Activated CD4-positive, alpha-beta T cell treated with anti-CD3 and anti-CD28 coated beads for 36 hours (primary cell): Measurements from ENCODE around the gene TMIGD1. TPM values are rescaled to one million over a fixed set of nuclear protein-coding genes. Genes with fewer than 3 reads are reported as not detected.

ENCODE experiments used
- ATAC-seq: fragments of 200-7000 bp; cut with Tn5 transposase; one replicate; pipeline ENCODE4 v1.10.0; 2021; ENCODE audit warnings: mild to moderate bottlenecking, moderate library complexity
- CTCF ChIA-PET: fragments of 350-600 bp; sonication (Branson Sonifier 250); formaldehyde crosslinking; loops from one replicate; lab custom pipeline; 2021; ENCODE audit warnings: antibody characterized with exemption; lab: Charles Lee
- POLR2A ChIA-PET: fragments of 350-600 bp; sonication (Branson Sonifier 250); formaldehyde crosslinking; loops from one replicate; lab custom pipeline; 2021; ENCODE audit warnings: antibody characterized with exemption, inconsistent platforms; lab: Charles Lee
- DNase-seq: peaks from one replicate; pipeline ENCODE4 v3.0.0-alpha.2; 2020
- H3K27ac Mint-ChIP-seq: one replicate; pipeline ENCODE4 v1.8.0; 2021; ENCODE audit warnings: mixed read lengths
- H3K27me3 Mint-ChIP-seq: one replicate; pipeline ENCODE4 v1.8.0; 2021; ENCODE audit warnings: mixed read lengths
- H3K36me3 Mint-ChIP-seq: one replicate; pipeline ENCODE4 v1.8.0; 2021; ENCODE audit warnings: low read depth, mixed read lengths
- H3K4me1 Mint-ChIP-seq: one replicate; pipeline ENCODE4 v1.8.0; 2021; ENCODE audit warnings: mixed read lengths
- H3K4me3 Mint-ChIP-seq: one replicate; pipeline ENCODE4 v1.8.0; 2021; ENCODE audit warnings: mild to moderate bottlenecking, moderate library complexity, mixed read lengths
- H3K9me3 Mint-ChIP-seq: one replicate; pipeline ENCODE4 v1.8.0; 2021; ENCODE audit warnings: low read depth, mixed read lengths
- intact Hi-C, 2 experiments: fragments of 100-400 bp; cut with DNase I in 1 of 2; cut with micrococcal nuclease in 1 of 2; formaldehyde crosslinking; loops; one replicate each; pipeline versions ENCODE4 v1.14.2 to v1.15.1; 2022 to 2024; cut with DNase I, micrococcal nuclease
- total RNA-seq, 2 experiments: library from RNA; stranded (reverse); gene quantifications; one replicate each; pipeline ENCODE4 v1.2.3, GENCODE V29; 2021

TMIGD1 gene
- total RNA-seq: not detected

DNA sequence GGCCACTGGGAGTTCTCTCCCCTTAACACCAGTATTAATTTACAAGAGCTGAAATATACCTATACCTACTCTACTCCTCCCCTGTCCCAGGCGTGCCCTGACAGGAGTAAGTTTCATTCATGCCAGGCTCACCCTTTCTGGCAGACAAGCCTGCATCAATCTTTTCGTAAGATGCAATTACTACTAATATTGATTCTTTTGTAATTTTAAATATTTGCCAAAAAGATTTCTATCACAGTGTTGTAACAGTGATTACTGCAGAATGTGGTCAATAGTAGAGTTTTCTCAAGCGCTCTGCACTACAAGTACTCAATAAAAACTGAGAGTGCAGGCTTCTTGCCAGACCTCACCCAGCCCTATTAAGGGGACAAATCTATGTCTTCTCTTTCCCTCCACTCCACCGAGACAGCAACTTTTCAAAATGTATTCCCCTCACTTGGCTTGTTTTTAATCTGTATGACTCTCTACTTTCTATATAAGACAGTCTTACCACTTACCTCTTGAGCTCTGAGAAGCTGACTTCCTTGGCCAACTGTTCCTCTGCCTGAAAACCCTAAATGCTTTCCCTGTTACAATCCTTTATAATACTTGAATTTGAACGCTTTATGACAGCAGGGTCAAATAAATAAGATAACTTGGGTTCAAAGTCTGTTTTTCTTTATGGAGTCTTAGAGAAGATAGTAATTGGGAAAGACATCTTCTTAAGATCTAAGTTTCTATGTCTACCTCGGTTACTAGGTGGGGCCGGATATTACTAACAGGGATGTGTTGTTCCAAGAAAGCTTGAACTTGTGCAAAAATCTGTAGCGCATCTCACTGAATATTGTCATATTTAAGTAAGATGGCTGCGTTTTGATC, at the start of gene TMIGD1:
Gene TMIGD1 (minus strand): TSS at position 555 of the 858 bp plus-strand sequence. CDS start 1,924 bp downstream, outside the sequence.
- H3K4me1 Mint-ChIP-seq: peaks cover 55% of the 10 kb centered on the region
- POLR2A ChIA-PET: no interaction called here
- intact Hi-C loops: loop anchor here (2.0 kb wide), 2 partner anchors 47 to 217 kb away; partner anchors contain the start of gene NSRP1 (in 1 of the 2)
- no peaks in the 10 kb centered on the region for H3K9me3 Mint-ChIP-seq
- ATAC-seq (no peak), DNase-seq (no peak)
- H3K36me3 Mint-ChIP-seq: no peaks in the 10 kb centered on the region
- CTCF ChIA-PET: interaction anchor here (0.6 to 3.8 kb wide), 14 partner anchors 8 to 229 kb away, joined by 3 to 27 read pairs (median 4); partner anchors contain the start of gene BLMH
- peak within 1 kb of the TSS; percentile 82 for H3K27ac Mint-ChIP-seq
- no peaks in the 10 kb centered on the region for H3K27me3 Mint-ChIP-seq
- peak within 1 kb of the TSS; percentile 1 for H3K4me3 Mint-ChIP-seq

- Mint-ChIP-seq H3K27me3 (no peaks in the 10 kb centered on the region), H3K27ac (no peak overlapping the region), H3K9me3 (no peaks in the 10 kb centered on the region), H3K4me1 (peaks cover 45% of the 10 kb centered on the region), H3K36me3 (peaks cover 19% of the 10 kb centered on the region), H3K4me3 (peak overlapping the region; percentile 22)
- POLR2A ChIA-PET: no interaction called here
- no peak for ATAC-seq
- no peak for DNase-seq
- intact Hi-C loops: loop anchor here in 1 of 2 experiments (5.0 kb wide), 2 partner anchors 90 to 265 kb away; partner anchors contain the start of genes BLMH and NSRP1
- CTCF ChIA-PET: interaction anchor here (0.5 to 2.5 kb wide), 6 partner anchors 12 to 398 kb away, joined by 3 to 15 read pairs (median 6); partner anchors contain the start of gene GOSR1
These were observed 48.5 kb upstream of the TMIGD1 start for GRCh38 chr17:30382345-30382744.

GRCh38 chr17:30381340-30381659, 47.4 kb upstream of the TMIGD1 start:
- H3K27me3 Mint-ChIP-seq: no peaks in the 10 kb centered on the region
- ATAC-seq: no peak
- ChIA-PET POLR2A (interaction anchor here (0.6 to 1.1 kb wide), 3 partner anchors 16 to 399 kb away, joined by 4 to 5 read pairs (median 4); partner anchors contain the start of gene BLMH), CTCF (interaction anchor here (0.7 to 2.5 kb wide), 8 partner anchors 10 to 256 kb away, joined by 3 to 15 read pairs (median 3); partner anchors contain the start of gene GOSR1)
- peaks cover 17% of the 10 kb centered on the region for H3K36me3 Mint-ChIP-seq
- no peak for DNase-seq
- no peaks in the 10 kb centered on the region for H3K9me3 Mint-ChIP-seq
- intact Hi-C loops: loop anchor here in 1 of 2 experiments (2.0 to 5.0 kb wide), 3 partner anchors 48 to 264 kb away; partner anchors contain the start of genes BLMH and NSRP1
- H3K27ac Mint-ChIP-seq: no peak overlapping the region
- H3K4me1 Mint-ChIP-seq: peaks cover 55% of the 10 kb centered on the region
- H3K4me3 Mint-ChIP-seq: peak overlapping the region; percentile 82

GRCh38 chr17:30380643-30381339, 46.9 kb upstream of the TMIGD1 start:
- Mint-ChIP-seq H3K9me3 (no peaks in the 10 kb centered on the region), H3K27ac (no peak overlapping the region), H3K27me3 (no peaks in the 10 kb centered on the region), H3K4me1 (peaks cover 59% of the 10 kb centered on the region), H3K36me3 (peaks cover 15% of the 10 kb centered on the region), H3K4me3 (peak overlapping the region; percentile 82)
- CTCF ChIA-PET: interaction anchor here (0.7 to 2.5 kb wide), 8 partner anchors 11 to 256 kb away, joined by 3 to 15 read pairs (median 3); partner anchors contain the start of gene GOSR1
- POLR2A ChIA-PET: interaction anchor here (0.6 to 1.1 kb wide), 3 partner anchors 15 to 399 kb away, joined by 4 to 5 read pairs (median 4); partner anchors contain the start of gene BLMH
- intact Hi-C loops: loop anchor here (1.0 to 5.0 kb wide), 4 partner anchors 48 to 450 kb away; partner anchors contain the start of genes BLMH (in 1 of the 2), NSRP1 (in 1 of the 2) and SSH2 (in 1 of the 2)
- no peak for ATAC-seq
- no peak for DNase-seq

DNA sequence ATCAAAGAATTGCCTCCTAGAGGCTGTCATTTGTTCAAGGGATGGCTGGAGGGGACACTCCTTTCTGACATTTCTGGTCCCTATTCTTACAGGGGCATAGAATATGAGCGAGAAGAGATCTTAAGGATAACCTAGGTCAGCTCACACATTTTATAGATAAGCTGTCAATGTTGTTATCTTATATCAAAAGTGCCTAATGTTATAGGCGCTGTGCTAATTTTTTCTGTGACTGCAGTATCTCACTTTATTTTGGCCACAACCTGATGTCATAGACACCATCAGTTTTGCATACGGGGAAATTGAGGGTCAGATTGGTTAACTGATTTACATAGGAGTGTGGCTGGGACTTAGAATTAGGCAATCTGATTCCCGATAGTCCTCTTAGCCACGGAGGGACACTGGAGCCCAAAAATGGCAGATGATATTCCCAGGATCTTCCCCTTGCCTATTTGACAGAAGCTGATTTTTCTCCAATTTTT, 46.1 kb upstream of the TMIGD1 start:
- intact Hi-C loops: loop anchor here (1.0 to 10.0 kb wide), 8 partner anchors 33 to 935 kb away; partner anchors contain the start of genes BLMH (in 2 of the 2), EVI2B (in 1 of the 2), NSRP1 (in 1 of the 2) and SSH2 (in 1 of the 2)
- H3K36me3 Mint-ChIP-seq: peaks cover 8% of the 10 kb centered on the region
- ChIA-PET CTCF (interaction anchor here (1.0 to 2.5 kb wide), 4 partner anchors 22 to 95 kb away, joined by 3 to 15 read pairs (median 7); no protein-coding TSS in a partner anchor), POLR2A (no interaction called here)
- H3K4me1 Mint-ChIP-seq: peaks cover 61% of the 10 kb centered on the region
- DNase-seq (no peak), ATAC-seq (peak; percentile 13)
- peak overlapping the region; percentile 82 for H3K4me3 Mint-ChIP-seq
- H3K27ac Mint-ChIP-seq: peak overlapping the region; percentile 72
- H3K9me3 Mint-ChIP-seq: no peaks in the 10 kb centered on the region
- no peaks in the 10 kb centered on the region for H3K27me3 Mint-ChIP-seq

GRCh38 chr17:30379303-30379902, 45.5 kb upstream of the TMIGD1 start:
- ChIA-PET POLR2A (no interaction called here), CTCF (interaction anchor here (1.0 to 2.5 kb wide), 3 partner anchors 21 to 95 kb away, joined by 3 to 15 read pairs (median 5); no protein-coding TSS in a partner anchor)
- Mint-ChIP-seq H3K9me3 (no peaks in the 10 kb centered on the region), H3K4me1 (peaks cover 61% of the 10 kb centered on the region), H3K27ac (peak overlapping the region; percentile 72), H3K4me3 (peak overlapping the region; percentile 82), H3K36me3 (peaks cover 6% of the 10 kb centered on the region), H3K27me3 (no peaks in the 10 kb centered on the region)
- DNase-seq (peak; percentile 61), ATAC-seq (peak; percentile 6)
- intact Hi-C loops: loop anchor here (2.0 to 10.0 kb wide), 5 partner anchors 33 to 935 kb away; partner anchors contain the start of genes BLMH (in 1 of the 2) and EVI2B (in 1 of the 2)

GRCh38 chr17:30378825-30379302, 45.0 kb upstream of the TMIGD1 start, which contains the start of gene CPD:
Gene CPD, plus strand, starts transcription at chr17:30378927. Its CDS starts 54 bp downstream, at chr17:30378981.
- peak within 1 kb of the TSS; percentile 80 for H3K27ac Mint-ChIP-seq
- H3K4me1 Mint-ChIP-seq: peaks cover 63% of the 10 kb centered on the region
- peak; percentile 87 for ATAC-seq
- ChIA-PET POLR2A (no interaction called here), CTCF (interaction anchor here (1.1 kb wide), 1 partner anchor 21 kb away, joined by 5 read pairs; no protein-coding TSS in a partner anchor)
- H3K27me3 Mint-ChIP-seq: no peaks in the 10 kb centered on the region
- no peaks in the 10 kb centered on the region for H3K9me3 Mint-ChIP-seq
- H3K4me3 Mint-ChIP-seq: peak within 1 kb of the TSS; percentile 82
- H3K36me3 Mint-ChIP-seq: peaks cover 6% of the 10 kb centered on the region
- intact Hi-C loops: loop anchor here (1.0 to 10.0 kb wide), 14 partner anchors 15 to 936 kb away; partner anchors contain the start of genes BLMH (in 1 of the 2), CRLF3 (in 1 of the 2), EVI2B (in 1 of the 2) and GOSR1 (in 1 of the 2)
- peak; percentile 98 for DNase-seq

- ChIA-PET CTCF (interaction anchor here (0.8 to 0.9 kb wide), 2 partner anchors 37 to 98 kb away, joined by 3 read pairs; no protein-coding TSS in a partner anchor), POLR2A (interaction anchor here (0.6 to 1.5 kb wide), 2 partner anchors 9 to 201 kb away, joined by 3 read pairs; no protein-coding TSS in a partner anchor)
- DNase-seq: peak; percentile 81
- no peaks in the 10 kb centered on the region for H3K9me3 Mint-ChIP-seq
- H3K4me1 Mint-ChIP-seq: peaks cover 63% of the 10 kb centered on the region
- H3K27me3 Mint-ChIP-seq: no peaks in the 10 kb centered on the region
- intact Hi-C loops: loop anchor here (1.0 to 10.0 kb wide), 14 partner anchors 14 to 936 kb away; partner anchors contain the start of genes BLMH (in 1 of the 2), CRLF3 (in 1 of the 2), EVI2B (in 1 of the 2) and GOSR1 (in 1 of the 2)
- peak overlapping the region; percentile 80 for H3K27ac Mint-ChIP-seq
- H3K4me3 Mint-ChIP-seq: peak overlapping the region; percentile 82
- ATAC-seq: peak; percentile 40
- peaks cover 6% of the 10 kb centered on the region for H3K36me3 Mint-ChIP-seq
These were observed 44.5 kb upstream of the TMIGD1 start for GRCh38 chr17:30378241-30378824.

DNA sequence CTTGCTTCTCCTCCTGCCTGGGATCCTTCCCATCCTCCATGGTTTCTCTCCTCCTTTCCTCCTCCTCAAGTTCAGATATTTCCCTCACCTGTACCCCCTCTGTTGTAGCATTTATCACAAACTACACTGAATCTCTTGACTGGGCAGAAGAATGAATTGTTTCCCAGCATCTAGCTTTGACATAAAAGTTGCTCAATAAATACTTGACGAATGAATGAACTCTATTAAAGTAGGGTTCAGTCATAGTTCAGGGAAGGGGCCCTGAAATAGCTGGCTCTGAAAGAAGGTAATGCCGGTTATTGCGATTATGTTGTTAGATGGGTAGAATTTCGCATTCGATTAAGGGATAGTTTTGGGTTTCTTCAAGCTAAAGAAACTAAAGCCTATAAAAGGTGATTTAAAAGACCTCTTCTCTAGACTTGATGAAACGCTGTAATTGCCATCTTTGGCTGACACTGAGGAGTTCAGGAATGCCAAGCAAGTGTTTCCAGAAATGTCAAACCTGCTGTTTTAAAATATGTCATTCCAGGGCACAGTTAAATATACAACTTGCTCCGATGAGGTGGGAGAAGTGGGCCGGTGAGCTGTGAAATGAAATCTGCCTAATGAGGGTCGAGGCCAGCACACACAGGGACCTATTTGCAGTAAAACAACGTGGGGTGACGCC, 43.9 kb upstream of the TMIGD1 start:
- peak overlapping the region; percentile 82 for H3K4me3 Mint-ChIP-seq
- CTCF ChIA-PET: interaction anchor here (0.8 to 1.5 kb wide), 3 partner anchors 12 to 99 kb away, joined by 3 to 4 read pairs (median 3); no protein-coding TSS in a partner anchor
- ATAC-seq (no peak), DNase-seq (no peak)
- intact Hi-C loops: loop anchor here (1.0 to 10.0 kb wide), 14 partner anchors 13 to 937 kb away; partner anchors contain the start of genes BLMH (in 1 of the 2), CRLF3 (in 1 of the 2), EVI2B (in 1 of the 2) and GOSR1 (in 1 of the 2)
- peaks cover 63% of the 10 kb centered on the region for H3K4me1 Mint-ChIP-seq
- peak overlapping the region; percentile 80 for H3K27ac Mint-ChIP-seq
- no peaks in the 10 kb centered on the region for H3K9me3 Mint-ChIP-seq
- H3K27me3 Mint-ChIP-seq: no peaks in the 10 kb centered on the region
- peaks cover 6% of the 10 kb centered on the region for H3K36me3 Mint-ChIP-seq
- POLR2A ChIA-PET: interaction anchor here (0.6 to 1.5 kb wide), 2 partner anchors 9 to 200 kb away, joined by 3 read pairs; no protein-coding TSS in a partner anchor
